Measurements from ENCODE around the gene BPIFB1.
A peak's percentile ranks its signal among the peaks of the same experiment; 100 is the strongest.

- no peak for TF ChIP-seq NFYA (IDR thresholded peaks at IDR 0.05; ENCODE audit: borderline replicate concordance, low read depth, low read length)
- peak; percentile 77 to 99 (median 99) for TF ChIP-seq CTCF (IDR thresholded peaks at IDR 0.05 in 2 of 3, conservative IDR thresholded peaks at IDR 0.05 in 1 of 3; ENCODE audit: control insufficient read depth in 2 of 3, extremely low read depth in 1 of 3, insufficient read depth in 1 of 3, low read depth in 3 of 3, low read length in 3 of 3)
- TF ChIP-seq USF1 (IDR thresholded peaks at IDR 0.05; ENCODE audit: borderline replicate concordance, extremely low read length, insufficient read depth, low read depth, low read length): no peak
- TF ChIP-seq CREM (IDR thresholded peaks at IDR 0.05; ENCODE audit: low read depth): no peak
- TF ChIP-seq TARDBP (IDR thresholded peaks at IDR 0.05; ENCODE audit: borderline replicate concordance): no peak
- no peak for TF ChIP-seq POLR2AphosphoS5 (IDR thresholded peaks at IDR 0.05; ENCODE audit: low read length)
Observed at GRCh38 chr20:33291830-33292355, 8.9 kb downstream of the BPIFB1 start.
